H9 (cell line): ENCODE measurements around the gene MAST1. TPM values are rescaled to one million over a fixed set of nuclear protein-coding genes. Genes with fewer than 3 reads are reported as not detected.
"Not testable (repeated sequence)": the region's sequence is repeated elsewhere in the genome, so short reads cannot be mapped to it uniquely, and the experiment has no call there.

ENCODE experiments used
- DNase-seq: peaks from one replicate; pipeline ENCODE4 v3.0.0-alpha.2; 2017
- H2AFZ ChIP-seq: one replicate; pipeline ENCODE4 v1.6.1; 2013; ENCODE audit warnings: mild to moderate bottlenecking, low read length, control low read depth, moderate library complexity
- H2AK5ac ChIP-seq: 2 replicates; pipeline ENCODE4 v1.6.1; 2013; ENCODE audit warnings: low read length, control low read depth, mixed read lengths; ENCODE audit not compliant: insufficient read length
- H2BK120ac ChIP-seq: one replicate; pipeline ENCODE4 v1.6.1; 2013; ENCODE audit warnings: low read depth, mild to moderate bottlenecking, low read length, control low read depth, inconsistent platforms; ENCODE audit not compliant: poor library complexity, severe bottlenecking
- H2BK12ac ChIP-seq: 2 replicates; pipeline ENCODE4 v1.6.1; 2013; ENCODE audit warnings: low read length, control low read depth, mixed read lengths, low read depth; ENCODE audit not compliant: insufficient read length
- H2BK15ac ChIP-seq: 2 replicates; pipeline ENCODE4 v1.6.1; 2013; ENCODE audit warnings: low read depth, low read length, control low read depth
- H2BK20ac ChIP-seq: one replicate; pipeline ENCODE4 v1.6.1; 2013; ENCODE audit warnings: low read depth, mild to moderate bottlenecking, low read length, control low read depth, inconsistent platforms; ENCODE audit not compliant: poor library complexity, severe bottlenecking
- H2BK5ac ChIP-seq: 2 replicates; pipeline ENCODE4 v1.6.1; 2013; ENCODE audit warnings: low read length, control low read depth, mixed read lengths; ENCODE audit not compliant: insufficient read length
- H3K14ac ChIP-seq: 2 replicates; pipeline ENCODE4 v1.6.1; 2013; ENCODE audit warnings: low read length, control low read depth; ENCODE audit not compliant: insufficient read depth
- H3K18ac ChIP-seq: 2 replicates; pipeline ENCODE4 v1.6.1; 2013; ENCODE audit warnings: low read depth, mild to moderate bottlenecking, mixed read lengths, low read length, control low read depth; ENCODE audit not compliant: insufficient read length
- H3K23ac ChIP-seq: 2 replicates; pipeline ENCODE4 v1.6.1; 2013; ENCODE audit warnings: low read length, control low read depth, mixed read lengths, low read depth; ENCODE audit not compliant: insufficient read length
- H3K23me2 ChIP-seq: 2 replicates; pipeline ENCODE4 v1.6.1; 2013; ENCODE audit warnings: low read depth, mild to moderate bottlenecking, mixed read lengths, low read length, control low read depth; ENCODE audit not compliant: insufficient read length, poor library complexity, severe bottlenecking
- H3K27ac ChIP-seq: 2 replicates; pipeline ENCODE4 v1.5.1; 2013; ENCODE audit warnings: low read length, control low read depth, mixed read lengths, low read depth; ENCODE audit not compliant: insufficient read length
- H3K27me3 ChIP-seq: 2 replicates; pipeline ENCODE4 v1.6.1; 2013; ENCODE audit warnings: low read length, control low read depth, inconsistent platforms; ENCODE audit not compliant: insufficient read depth
- H3K4ac ChIP-seq: 2 replicates; pipeline ENCODE4 v1.6.1; 2013; ENCODE audit warnings: low read depth, mild to moderate bottlenecking, control low read depth, inconsistent platforms, low read length, moderate library complexity
- H3K4me1 ChIP-seq: 2 replicates; pipeline ENCODE4 v1.6.1; 2013; ENCODE audit warnings: low read length, control low read depth, inconsistent platforms; ENCODE audit not compliant: insufficient read depth
- H3K4me2 ChIP-seq: 2 replicates; pipeline ENCODE4 v1.6.1; 2013; ENCODE audit warnings: low read length, control low read depth, mixed read lengths; ENCODE audit not compliant: insufficient read length, insufficient read depth
- H3K56ac ChIP-seq: 2 replicates; pipeline ENCODE4 v1.6.1; 2013; ENCODE audit warnings: low read depth, mild to moderate bottlenecking, mixed read lengths, low read length, control low read depth; ENCODE audit not compliant: insufficient read length
- H3K79me1 ChIP-seq: 2 replicates; pipeline ENCODE4 v1.6.1; 2013; ENCODE audit warnings: low read depth, mild to moderate bottlenecking, moderate library complexity, low read length, control low read depth, inconsistent platforms; ENCODE audit not compliant: insufficient read depth, poor library complexity, severe bottlenecking
- H3K79me2 ChIP-seq: 2 replicates; pipeline ENCODE4 v1.6.1; 2013; ENCODE audit warnings: low read length, control low read depth, inconsistent platforms; ENCODE audit not compliant: insufficient read depth
- H3K9ac ChIP-seq: 2 replicates; pipeline ENCODE4 v1.6.1; 2013; ENCODE audit warnings: low read length, control low read depth, mixed read lengths; ENCODE audit not compliant: insufficient read length; ENCODE audit errors: extremely low read depth
- H3K9me3 ChIP-seq: one replicate; pipeline ENCODE4 v1.6.1; 2013; ENCODE audit warnings: low read depth, low read length, inconsistent platforms; ENCODE audit not compliant: control insufficient read depth
- H3T11ph ChIP-seq: one replicate; pipeline ENCODE4 v1.6.1; 2013; ENCODE audit warnings: mild to moderate bottlenecking, low read length, control low read depth, inconsistent platforms
- H4K20me1 ChIP-seq: one replicate; pipeline ENCODE4 v1.6.1; 2013; ENCODE audit not compliant: control insufficient read depth, insufficient read length, insufficient read depth
- H4K5ac ChIP-seq: 2 replicates; pipeline ENCODE4 v1.6.1; 2013; ENCODE audit warnings: low read depth, mild to moderate bottlenecking, mixed read lengths, low read length, control low read depth; ENCODE audit not compliant: insufficient read length
- H4K8ac ChIP-seq: replicated peaks from 2 replicates; pipeline ENCODE4 v1.6.1; 2013; ENCODE audit warnings: low read length, control low read depth, mixed read lengths, low read depth; ENCODE audit not compliant: insufficient read length
- H4K91ac ChIP-seq: 2 replicates; pipeline ENCODE4 v1.6.1; 2013; ENCODE audit warnings: low read depth, mild to moderate bottlenecking, moderate library complexity, mixed read lengths, low read length, control low read depth; ENCODE audit not compliant: insufficient read length
- H3K27ac Mint-ChIP-seq, 3 experiments: 2 replicates in 2 of 3; 3 replicates in 1 of 3; pipeline ENCODE4 v1.8.0; 2020 to 2021; ENCODE audit warnings: mixed read lengths in 3 of 3, mild to moderate bottlenecking in 1 of 3, moderate library complexity in 1 of 3
- H3K27me3 Mint-ChIP-seq: 2 replicates; pipeline ENCODE4 v1.8.0; 2021; ENCODE audit warnings: low read depth, mild to moderate bottlenecking, moderate library complexity, mixed read lengths
- H3K36me3 Mint-ChIP-seq, 3 experiments: 2 replicates in 2 of 3; 3 replicates in 1 of 3; pipeline ENCODE4 v1.8.0; 2020 to 2021; ENCODE audit warnings: low read depth in 3 of 3, mixed read lengths in 3 of 3; ENCODE audit not compliant: insufficient read depth in 1 of 3
- H3K4me1 Mint-ChIP-seq, 2 experiments: 2 replicates each; pipeline ENCODE4 v1.8.0; 2020; ENCODE audit warnings: mixed read lengths in 2 of 2
- H3K4me3 Mint-ChIP-seq, 2 experiments: 2 replicates in 1 of 2; 3 replicates in 1 of 2; pipeline ENCODE4 v1.8.0; 2020 to 2021; ENCODE audit warnings: mild to moderate bottlenecking in 2 of 2, mixed read lengths in 2 of 2, moderate library complexity in 1 of 2
- H3K9me3 Mint-ChIP-seq, 2 experiments: 2 replicates in 1 of 2; 3 replicates in 1 of 2; pipeline ENCODE4 v1.8.0; 2020; ENCODE audit warnings: mild to moderate bottlenecking in 2 of 2, mixed read lengths in 2 of 2, moderate library complexity in 1 of 2
- WGBS: extraction: QIAGEN DNeasy Blood & Tissue Kit; methylation state at CpG from one replicate; pipeline ENCODE4 v1.1.7; 2013; ENCODE audit warnings: missing lambda C conversion rate, low lambda C conversion rate, mixed read lengths; ENCODE audit not compliant: insufficient read length; ENCODE audit errors: extremely low coverage; 5-methylcytosine and 5-hydroxymethylcytosine counted together
- total RNA-seq: library from RNA; stranded (reverse); gene quantifications from 2 replicates; pipeline ENCODE4 v1.2.1, GENCODE V29; 2021

Gene MAST1
- total RNA-seq, 1 experiment from 2014 or later: 15.1 TPM

DNA sequence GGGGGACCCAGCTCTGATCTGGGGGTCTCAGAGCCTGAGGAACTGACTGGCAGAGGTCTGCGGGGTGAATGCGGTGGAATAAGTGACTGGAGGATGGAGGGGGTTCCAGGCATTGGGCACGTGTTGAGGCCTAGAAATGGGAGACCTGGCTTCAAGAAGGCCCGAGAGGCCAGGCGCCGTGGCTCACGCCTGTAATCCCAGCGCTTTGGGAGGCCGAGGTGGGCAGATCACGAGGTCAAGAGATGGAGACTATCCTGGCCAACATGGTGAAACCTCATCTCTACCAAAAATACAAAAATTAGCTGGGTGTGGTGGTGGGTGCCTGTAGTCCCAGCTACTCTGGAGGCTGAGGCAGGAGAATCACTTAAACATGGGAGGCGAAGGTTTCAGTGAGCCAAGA is 20.5 kb upstream of the MAST1 start:
- H3K56ac ChIP-seq, H3K4me2 ChIP-seq, H3K4me3 Mint-ChIP-seq, H3K23me2 ChIP-seq, H3K18ac ChIP-seq, H3K79me2 ChIP-seq, H3K23ac ChIP-seq, H2BK5ac ChIP-seq, H3K27me3 Mint-ChIP-seq, H3K4me1 ChIP-seq, H3K14ac ChIP-seq, H4K91ac ChIP-seq, H3K4ac ChIP-seq, H4K5ac ChIP-seq, H3K4me1 Mint-ChIP-seq, H3K9me3 Mint-ChIP-seq, H2AFZ ChIP-seq, H3K27ac ChIP-seq, H3K9ac ChIP-seq, H3K9me3 ChIP-seq, H3K79me1 ChIP-seq, H2AK5ac ChIP-seq, H2BK15ac ChIP-seq, H2BK120ac ChIP-seq, H3T11ph ChIP-seq, H3K27me3 ChIP-seq, DNase-seq, H4K8ac ChIP-seq, H4K20me1 ChIP-seq, H2BK12ac ChIP-seq, H2BK20ac ChIP-seq: not testable (repeated sequence)
- Mint-ChIP-seq H3K27ac (peak overlapping the region in 1 of 3 experiments; percentile 57; a peak in 1 of 7 replicates), H3K36me3 (peaks cover 17 to 28% (median 24%) of the 10 kb centered on the region in 3 experiments; a peak in 6 of 7 replicates)
- no CpG with 5 or more reads among the region's 11 CpGs for whole genome bisulfite sequencing
